Renal pelvis (tissue), 4 donors: ENCODE data around the gene NBPF11. TPM values are rescaled to one million over a fixed set of nuclear protein-coding genes. Genes with fewer than 3 reads are reported as not detected.
"Not testable (repeated sequence)": the region's sequence is repeated elsewhere in the genome, so short reads cannot be mapped to it uniquely, and the experiment has no call there.

Source experiments
- DNase-seq: peaks from one replicate; pipeline ENCODE4 v3.0.0-alpha.2; 2013
- polyA plus RNA-seq, 3 donors: library from polyadenylated mRNA; unstranded; fragments of 120-200 nt; gene quantifications; one replicate each; pipeline ENCODE4 v1.2.1, GENCODE V29; 2013; ENCODE audit not compliant: insufficient read length in 3 of 3

Gene NBPF11
- polyA plus RNA-seq, 3 donors: 27.6 to 49.0 (median 39.4) TPM

GRCh38 chr1:148150945-148151344 is 1.1 kb downstream of the NBPF11 start:
- DNase-seq: not testable (repeated sequence)

GRCh38 chr1:148150014-148150413 is 2.1 kb downstream of the NBPF11 start:
- not testable (repeated sequence) for DNase-seq

GRCh38 chr1:148149050-148149815 is 2.8 kb downstream of the NBPF11 start:
- DNase-seq: not testable (repeated sequence)

- not testable (repeated sequence) for DNase-seq
Measured at GRCh38 chr1:148147052-148147838, 4.8 kb downstream of the NBPF11 start.

- not testable (repeated sequence) for DNase-seq
Measured at GRCh38 chr1:148146191-148146997, 5.7 kb downstream of the NBPF11 start.

GRCh38 chr1:148143223-148143622 is 8.9 kb downstream of the NBPF11 start:
- not testable (repeated sequence) for DNase-seq

- DNase-seq: not testable (repeated sequence)
Measured at GRCh38 chr1:148141936-148142335, 10.1 kb downstream of the NBPF11 start.

GRCh38 chr1:148138606-148139005 is 13.5 kb downstream of the NBPF11 start:
- not testable (repeated sequence) for DNase-seq

- not testable (repeated sequence) for DNase-seq
Measured at GRCh38 chr1:148122341-148122740, 29.7 kb downstream of the NBPF11 start.

- DNase-seq: not testable (repeated sequence)
Measured at GRCh38 chr1:148120395-148120794, 31.7 kb downstream of the NBPF11 start.

GRCh38 chr1:148095732-148096131 is 56.3 kb downstream of the NBPF11 start:
- DNase-seq: not testable (repeated sequence)

- DNase-seq: not testable (repeated sequence)
Measured at GRCh38 chr1:148086196-148086595, 65.9 kb downstream of the NBPF11 start.

GRCh38 chr1:148081205-148081604 is 70.9 kb downstream of the NBPF11 start:
- DNase-seq: not testable (repeated sequence)

- not testable (repeated sequence) for DNase-seq
Measured at GRCh38 chr1:148078632-148079519, 73.2 kb downstream of the NBPF11 start.

GRCh38 chr1:148078090-148078489 is 74.0 kb downstream of the NBPF11 start:
- not testable (repeated sequence) for DNase-seq

- not testable (repeated sequence) for DNase-seq
Measured at GRCh38 chr1:148077458-148077857, 74.6 kb downstream of the NBPF11 start.

GRCh38 chr1:148073392-148073791 is 78.7 kb downstream of the NBPF11 start:
- not testable (repeated sequence) for DNase-seq

GRCh38 chr1:148068606-148069005 is 83.5 kb downstream of the NBPF11 start:
- DNase-seq: not testable (repeated sequence)

- not testable (repeated sequence) for DNase-seq
Measured at GRCh38 chr1:148068201-148068600, 83.9 kb downstream of the NBPF11 start.

GRCh38 chr1:148060294-148060701 is 91.8 kb downstream of the NBPF11 start:
- not testable (repeated sequence) for DNase-seq

- DNase-seq: not testable (repeated sequence)
Measured at GRCh38 chr1:148057384-148057783, 94.7 kb downstream of the NBPF11 start.
